ENCODE measurements around the gene CALML5.

Gene CALML5

GRCh38 chr10:5514226-5514850, 15.0 kb upstream of the CALML5 start:
- no peak for FAIRE-seq
- DNase-seq (ENCODE audit: insufficient read length, low spot score): no peak
- TF ChIP-seq POLR2A (IDR thresholded peaks at IDR 0.05; ENCODE audit: low read depth, low read length): no peak

GRCh38 chr10:5512881-5513612, 13.7 kb upstream of the CALML5 start:
- DNase-seq (ENCODE audit: insufficient read length, low spot score) (no peak), FAIRE-seq (no peak)
- no peak for TF ChIP-seq POLR2A (IDR thresholded peaks at IDR 0.05; ENCODE audit: low read depth, low read length)

GRCh38 chr10:5512331-5512730, 13.0 kb upstream of the CALML5 start:
- DNase-seq (ENCODE audit: insufficient read length, low spot score) (no peak), FAIRE-seq (no peak)
- TF ChIP-seq POLR2A (IDR thresholded peaks at IDR 0.05; ENCODE audit: low read depth, low read length): no peak

GRCh38 chr10:5511885-5512280, 12.5 kb upstream of the CALML5 start:
- DNase-seq (ENCODE audit: insufficient read length, low spot score): no peak
- FAIRE-seq: no peak
- no peak for TF ChIP-seq POLR2A (IDR thresholded peaks at IDR 0.05; ENCODE audit: low read depth, low read length)

- DNase-seq (ENCODE audit: insufficient read length, low spot score): no peak
- no peak for TF ChIP-seq POLR2A (IDR thresholded peaks at IDR 0.05; ENCODE audit: low read depth, low read length)
- FAIRE-seq: no peak
These were observed 12.0 kb upstream of the CALML5 start for GRCh38 chr10:5511231-5511884.

GRCh38 chr10:5510281-5511072, 11.1 kb upstream of the CALML5 start:
- DNase-seq (ENCODE audit: insufficient read length, low spot score) (no peak), FAIRE-seq (no peak)
- TF ChIP-seq POLR2A (IDR thresholded peaks at IDR 0.05; ENCODE audit: low read depth, low read length): no peak

- DNase-seq (ENCODE audit: insufficient read length, low spot score) (no peak), FAIRE-seq (no peak)
- TF ChIP-seq POLR2A (IDR thresholded peaks at IDR 0.05; ENCODE audit: low read depth, low read length): no peak
These were observed 10.3 kb upstream of the CALML5 start for GRCh38 chr10:5509691-5510090.

GRCh38 chr10:5509236-5509635, 9.9 kb upstream of the CALML5 start:
- FAIRE-seq: no peak
- no peak for DNase-seq (ENCODE audit: insufficient read length, low spot score)
- TF ChIP-seq POLR2A (IDR thresholded peaks at IDR 0.05; ENCODE audit: low read depth, low read length): no peak

GRCh38 chr10:5508786-5509185, 9.4 kb upstream of the CALML5 start:
- no peak for TF ChIP-seq POLR2A (IDR thresholded peaks at IDR 0.05; ENCODE audit: low read depth, low read length)
- no peak for DNase-seq (ENCODE audit: insufficient read length, low spot score)
- FAIRE-seq: no peak

- FAIRE-seq: no peak
- TF ChIP-seq POLR2A (IDR thresholded peaks at IDR 0.05; ENCODE audit: low read depth, low read length): no peak
- DNase-seq (ENCODE audit: insufficient read length, low spot score): no peak
These were observed 8.8 kb upstream of the CALML5 start for GRCh38 chr10:5508161-5508604.

GRCh38 chr10:5507649-5508131, 8.3 kb upstream of the CALML5 start:
- FAIRE-seq (no peak), DNase-seq (ENCODE audit: insufficient read length, low spot score) (no peak)
- TF ChIP-seq POLR2A (IDR thresholded peaks at IDR 0.05; ENCODE audit: low read depth, low read length): no peak

- FAIRE-seq (no peak), DNase-seq (ENCODE audit: insufficient read length, low spot score) (peak; percentile 14)
- TF ChIP-seq POLR2A (IDR thresholded peaks at IDR 0.05; ENCODE audit: low read depth, low read length): no peak
These were observed 7.6 kb upstream of the CALML5 start for GRCh38 chr10:5506751-5507648.

- no peak for FAIRE-seq
These were observed 6.9 kb upstream of the CALML5 start for GRCh38 chr10:5506246-5506645.

More at GRCh38 chr10:5506246-5506645, 6.9 kb upstream of the CALML5 start:
- DNase-seq (ENCODE audit: insufficient read length, low spot score): no peak
- no peak for TF ChIP-seq POLR2A (IDR thresholded peaks at IDR 0.05; ENCODE audit: low read depth, low read length)

All from H54 (cell line).